HCT116 (cell line): ENCODE data around the gene ZFR.

Experiments used
- CEBPB ChIP-seq: IDR thresholded peaks from 2 replicates; pipeline ENCODE4 v1.6.1; 2012; ENCODE audit warnings: low read depth
- EZH2 ChIP-seq: fragments of 200-600 bp; sonication (generic); IDR thresholded peaks from 2 replicates; pipeline ENCODE4 v1.6.1; 2017; ENCODE audit warnings: antibody characterized with exemption, mixed run types
- JUND ChIP-seq: IDR thresholded peaks from 2 replicates; pipeline ENCODE4 v1.6.1; 2012
- SP1 ChIP-seq: IDR thresholded peaks from 2 replicates; pipeline ENCODE4 v1.6.1; 2012; ENCODE audit warnings: low read depth
- TF ChIP-seq, protein P1 (sequence below), 3 experiments: fragments of 200-600 bp in 1 of 3; sonication (generic) in 1 of 3; IDR thresholded peaks in 2 of 3; conservative IDR thresholded peaks in 1 of 3; 2 replicates each; pipeline ENCODE4 v1.5.1; 2012 to 2017; ENCODE audit warnings: low read depth in 2 of 3, low read length in 2 of 3, antibody characterized with exemption in 1 of 3, borderline replicate concordance in 1 of 3, control low read depth in 1 of 3, mild to moderate bottlenecking in 1 of 3, mixed read lengths in 1 of 3, mixed run types in 1 of 3, moderate library complexity in 1 of 3; ENCODE audit not compliant: insufficient read depth in 1 of 3

DNA sequence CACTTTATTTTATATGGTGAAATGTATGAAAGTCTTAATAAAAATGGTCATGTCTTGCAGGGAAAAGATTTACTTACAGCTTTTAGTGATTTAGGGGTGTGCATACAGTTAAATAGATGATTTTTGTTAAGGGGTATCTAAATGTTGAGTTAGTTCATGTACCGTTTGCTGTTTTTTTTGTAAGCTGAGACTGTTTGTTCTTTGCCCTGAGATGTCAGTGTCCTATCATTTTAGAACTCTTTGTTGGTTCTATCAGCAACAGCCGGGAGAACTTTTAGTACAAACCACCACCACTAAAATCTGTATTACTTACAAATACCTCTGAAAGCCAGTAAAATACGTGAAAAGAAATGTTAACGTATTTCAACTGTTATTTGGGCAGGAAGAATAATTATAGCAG is 75.5 kb downstream of the ZFR start:
- TF ChIP-seq EZH2 (no peak), JUND (no peak), SP1 (no peak), CEBPB (no peak)
- TF ChIP-seq, protein P1, sequence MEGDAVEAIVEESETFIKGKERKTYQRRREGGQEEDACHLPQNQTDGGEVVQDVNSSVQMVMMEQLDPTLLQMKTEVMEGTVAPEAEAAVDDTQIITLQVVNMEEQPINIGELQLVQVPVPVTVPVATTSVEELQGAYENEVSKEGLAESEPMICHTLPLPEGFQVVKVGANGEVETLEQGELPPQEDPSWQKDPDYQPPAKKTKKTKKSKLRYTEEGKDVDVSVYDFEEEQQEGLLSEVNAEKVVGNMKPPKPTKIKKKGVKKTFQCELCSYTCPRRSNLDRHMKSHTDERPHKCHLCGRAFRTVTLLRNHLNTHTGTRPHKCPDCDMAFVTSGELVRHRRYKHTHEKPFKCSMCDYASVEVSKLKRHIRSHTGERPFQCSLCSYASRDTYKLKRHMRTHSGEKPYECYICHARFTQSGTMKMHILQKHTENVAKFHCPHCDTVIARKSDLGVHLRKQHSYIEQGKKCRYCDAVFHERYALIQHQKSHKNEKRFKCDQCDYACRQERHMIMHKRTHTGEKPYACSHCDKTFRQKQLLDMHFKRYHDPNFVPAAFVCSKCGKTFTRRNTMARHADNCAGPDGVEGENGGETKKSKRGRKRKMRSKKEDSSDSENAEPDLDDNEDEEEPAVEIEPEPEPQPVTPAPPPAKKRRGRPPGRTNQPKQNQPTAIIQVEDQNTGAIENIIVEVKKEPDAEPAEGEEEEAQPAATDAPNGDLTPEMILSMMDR (IDR thresholded peaks at IDR 0.05 in 2 of 3, conservative IDR thresholded peaks at IDR 0.05 in 1 of 3; ENCODE audit: borderline replicate concordance in 1 of 3, insufficient read depth in 1 of 3, low read depth in 2 of 3, low read length in 2 of 3) = no peak
